Measurements from ENCODE around the gene SUGCT. TPM values are rescaled to one million over a fixed set of nuclear protein-coding genes. Genes with fewer than 3 reads are reported as not detected.

SUGCT gene
- total RNA-seq, 2 donors from 2014 or later, result 0.66 to 0.80 TPM

GRCh38 chr7:40714363-40715052, 579.7 kb downstream of the SUGCT start:
- no peak overlapping the region for H3K27ac Mint-ChIP-seq
- ATAC-seq (replicated peaks), result no peak
- H3K4me3 Mint-ChIP-seq, result no peak overlapping the region
- H3K4me1 Mint-ChIP-seq, result no peaks in the 10 kb centered on the region
- H3K9me3 Mint-ChIP-seq, result peaks cover 9% of the 10 kb centered on the region
- no peaks in the 10 kb centered on the region for H3K27me3 Mint-ChIP-seq
- no peaks in the 10 kb centered on the region for H3K36me3 Mint-ChIP-seq (ENCODE audit: low read depth)

GRCh38 chr7:40715053-40715430, 580.2 kb downstream of the SUGCT start:
- ATAC-seq (replicated peaks), result no peak
- Mint-ChIP-seq H3K4me1 (no peaks in the 10 kb centered on the region), H3K27ac (no peak overlapping the region), H3K9me3 (peaks cover 9% of the 10 kb centered on the region), H3K36me3 (ENCODE audit: low read depth) (no peaks in the 10 kb centered on the region), H3K4me3 (no peak overlapping the region), H3K27me3 (no peaks in the 10 kb centered on the region)

DNA sequence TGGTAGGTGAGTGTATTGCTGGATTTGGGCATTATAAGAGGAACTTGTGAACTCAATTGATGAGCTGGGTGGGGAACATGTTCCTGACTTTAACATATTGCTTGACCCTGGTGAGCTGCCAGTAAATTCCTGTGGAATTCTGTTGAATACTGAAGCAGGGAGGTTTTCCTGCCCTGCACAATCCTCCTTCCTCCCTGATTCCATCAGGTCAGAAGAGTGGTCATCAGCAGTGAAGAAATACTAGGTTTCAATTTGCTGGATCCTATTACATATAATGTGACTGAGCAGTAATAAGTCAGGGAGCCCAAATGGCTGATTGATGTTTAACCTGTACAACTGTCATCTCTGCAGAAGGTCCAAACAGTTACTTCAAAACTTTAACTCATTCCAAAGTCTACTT, 581.2 kb downstream of the SUGCT start:
- no peak for ATAC-seq (replicated peaks)
- H3K36me3 Mint-ChIP-seq (ENCODE audit: low read depth), result no peaks in the 10 kb centered on the region

GRCh38 chr7:40717242-40717641, 582.4 kb downstream of the SUGCT start:
- H3K9me3 Mint-ChIP-seq, result peaks cover 9% of the 10 kb centered on the region
- no peaks in the 10 kb centered on the region for H3K27me3 Mint-ChIP-seq
- ATAC-seq (replicated peaks), result peak; percentile 54
- no peaks in the 10 kb centered on the region for H3K36me3 Mint-ChIP-seq (ENCODE audit: low read depth)
- no peaks in the 10 kb centered on the region for H3K4me1 Mint-ChIP-seq
- no peak overlapping the region for H3K4me3 Mint-ChIP-seq
- no peak overlapping the region for H3K27ac Mint-ChIP-seq

More for the DNA sequence above, 581.2 kb downstream of the SUGCT start:
- Mint-ChIP-seq H3K27ac (no peak overlapping the region), H3K4me1 (no peaks in the 10 kb centered on the region), H3K27me3 (no peaks in the 10 kb centered on the region), H3K4me3 (no peak overlapping the region), H3K9me3 (peaks cover 9% of the 10 kb centered on the region)

DNA sequence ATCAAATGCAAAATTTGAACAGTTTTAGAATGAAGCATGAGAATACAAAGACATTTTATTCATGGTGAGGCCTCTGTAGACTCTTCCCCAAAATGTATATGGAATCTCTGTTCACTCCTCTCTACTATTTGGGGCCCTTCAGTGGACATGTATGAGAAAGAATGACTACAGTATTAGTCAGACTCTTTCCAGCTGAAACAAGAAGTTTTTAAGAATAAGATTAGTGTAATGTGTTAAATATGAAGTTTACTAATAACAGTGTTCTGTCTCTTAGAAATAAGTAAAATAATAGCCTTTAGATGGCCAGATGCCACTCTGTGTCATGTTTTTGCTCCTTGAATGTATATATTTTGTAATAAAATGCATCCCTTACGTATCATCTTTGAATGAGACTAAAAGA, 585.6 kb downstream of the SUGCT start:
- H3K4me3 Mint-ChIP-seq, result no peak overlapping the region
- H3K36me3 Mint-ChIP-seq (ENCODE audit: low read depth), result no peaks in the 10 kb centered on the region
- no peak for ATAC-seq (replicated peaks)
- no peak overlapping the region for H3K27ac Mint-ChIP-seq
- peaks cover 5% of the 10 kb centered on the region for H3K9me3 Mint-ChIP-seq
- H3K4me1 Mint-ChIP-seq, result no peaks in the 10 kb centered on the region
- no peaks in the 10 kb centered on the region for H3K27me3 Mint-ChIP-seq

DNA sequence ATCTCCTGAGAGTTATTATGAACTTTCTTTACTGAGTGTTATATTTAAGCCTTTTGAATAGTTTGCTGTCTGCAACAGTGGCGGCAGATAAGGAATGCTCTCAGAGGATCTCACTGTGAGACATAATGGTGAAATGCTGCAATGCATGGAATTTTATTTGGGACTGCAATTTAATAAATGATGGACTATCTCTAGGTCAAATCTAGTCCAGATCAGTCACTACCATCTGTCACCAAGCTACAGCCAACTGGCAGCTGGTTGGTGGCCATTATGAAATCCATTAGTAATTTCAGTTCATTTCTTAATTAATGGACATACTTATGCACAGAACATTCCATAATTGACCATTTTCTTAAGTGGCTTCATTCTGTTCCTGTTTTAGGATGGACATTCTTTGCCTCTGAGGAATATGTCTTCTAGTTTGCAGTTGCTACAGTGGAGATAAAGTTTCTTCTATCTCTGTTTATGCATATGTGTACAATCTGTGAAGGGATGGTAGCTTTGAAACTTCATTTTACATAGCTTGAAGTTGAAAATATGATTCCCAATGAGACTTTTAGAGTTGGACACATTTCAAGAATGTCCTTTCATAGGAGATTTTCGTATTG, 586.6 kb downstream of the SUGCT start:
- no peak for ATAC-seq (replicated peaks)

DNA sequence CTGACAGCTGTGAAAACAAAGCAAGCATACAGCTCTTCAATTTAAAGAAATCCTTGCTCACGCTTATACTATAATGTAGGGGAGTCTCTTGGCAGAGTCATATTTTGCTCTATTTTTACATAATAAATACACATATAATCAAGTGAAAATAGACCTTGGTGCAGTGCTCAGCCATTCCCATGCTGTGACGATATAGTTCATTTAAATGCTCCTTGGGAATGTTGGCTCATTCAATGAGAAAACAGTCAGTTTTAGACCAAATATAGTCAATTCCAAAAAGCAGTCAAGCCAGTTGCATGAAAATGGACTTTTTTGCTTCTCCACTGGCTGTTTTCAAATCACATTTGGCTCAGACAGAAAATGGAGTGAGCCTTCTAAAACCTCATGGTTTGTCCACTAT, 587.4 kb downstream of the SUGCT start:
- no peaks in the 10 kb centered on the region for H3K27me3 Mint-ChIP-seq
- no peaks in the 10 kb centered on the region for H3K36me3 Mint-ChIP-seq (ENCODE audit: low read depth)
- H3K4me3 Mint-ChIP-seq, result no peak overlapping the region
- ATAC-seq (replicated peaks), result no peak
- H3K9me3 Mint-ChIP-seq, result peaks cover 9% of the 10 kb centered on the region
- H3K27ac Mint-ChIP-seq, result no peak overlapping the region
- H3K4me1 Mint-ChIP-seq, result no peaks in the 10 kb centered on the region

More for the DNA sequence above, 586.6 kb downstream of the SUGCT start:
- Mint-ChIP-seq H3K9me3 (peaks cover 6% of the 10 kb centered on the region), H3K27me3 (no peaks in the 10 kb centered on the region), H3K4me3 (no peak overlapping the region), H3K27ac (no peak overlapping the region), H3K36me3 (ENCODE audit: low read depth) (no peaks in the 10 kb centered on the region), H3K4me1 (no peaks in the 10 kb centered on the region)

DNA sequence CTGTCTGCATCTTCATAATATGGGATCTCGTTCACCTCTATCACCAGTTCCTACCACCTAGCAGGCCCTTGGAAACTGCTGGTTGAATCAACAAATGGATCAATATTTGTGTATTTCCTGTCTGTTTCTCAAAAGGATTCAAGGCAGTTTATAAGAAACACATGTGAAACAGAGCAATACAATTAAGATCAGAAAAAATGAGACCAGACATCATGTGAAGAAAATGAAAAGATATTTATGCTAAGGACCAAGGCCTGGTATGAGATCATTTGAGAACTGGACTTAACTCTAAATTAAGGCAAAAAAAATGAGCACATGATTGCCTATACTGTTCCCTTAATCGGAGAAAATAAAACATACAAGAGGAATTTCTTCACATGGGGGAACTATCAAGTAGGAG, 589.0 kb downstream of the SUGCT start:
- no peaks in the 10 kb centered on the region for H3K36me3 Mint-ChIP-seq (ENCODE audit: low read depth)
- peaks cover 9% of the 10 kb centered on the region for H3K9me3 Mint-ChIP-seq
- H3K27me3 Mint-ChIP-seq, result no peaks in the 10 kb centered on the region
- no peak overlapping the region for H3K4me3 Mint-ChIP-seq
- H3K4me1 Mint-ChIP-seq, result no peaks in the 10 kb centered on the region
- no peak overlapping the region for H3K27ac Mint-ChIP-seq
- ATAC-seq (replicated peaks), result no peak

GRCh38 chr7:40726559-40726958, 591.8 kb downstream of the SUGCT start:
- Mint-ChIP-seq H3K27me3 (no peaks in the 10 kb centered on the region), H3K9me3 (peaks cover 14% of the 10 kb centered on the region), H3K4me1 (no peaks in the 10 kb centered on the region), H3K36me3 (ENCODE audit: low read depth) (no peaks in the 10 kb centered on the region), H3K27ac (no peak overlapping the region), H3K4me3 (no peak overlapping the region)
- no peak for ATAC-seq (replicated peaks)

DNA sequence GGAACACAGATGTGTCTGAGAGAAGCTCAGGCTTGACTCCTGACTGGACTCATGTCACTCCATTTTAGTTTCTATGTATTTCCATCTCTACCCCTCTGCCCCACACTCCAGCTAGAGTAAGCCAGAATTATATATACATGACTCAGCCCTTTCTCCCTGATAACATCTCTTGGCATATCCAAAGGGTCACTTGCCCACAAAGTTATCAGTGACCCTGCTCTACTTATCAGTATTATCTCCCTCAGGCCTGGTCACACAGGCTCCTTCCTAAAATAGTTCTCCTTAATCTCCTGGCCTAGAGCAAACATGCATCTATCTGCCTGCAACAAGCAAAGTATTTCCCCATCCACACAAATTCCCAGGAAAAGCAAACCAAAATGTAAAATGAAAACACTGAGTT, 598.3 kb downstream of the SUGCT start:
- no peak overlapping the region for H3K27ac Mint-ChIP-seq
- H3K9me3 Mint-ChIP-seq, result peaks cover 13% of the 10 kb centered on the region
- no peaks in the 10 kb centered on the region for H3K4me1 Mint-ChIP-seq
- ATAC-seq (replicated peaks), result no peak
- no peak overlapping the region for H3K4me3 Mint-ChIP-seq
- H3K27me3 Mint-ChIP-seq, result no peaks in the 10 kb centered on the region
- H3K36me3 Mint-ChIP-seq (ENCODE audit: low read depth), result no peaks in the 10 kb centered on the region

- Mint-ChIP-seq H3K4me3 (no peak overlapping the region), H3K9me3 (peaks cover 13% of the 10 kb centered on the region)
- no peak for ATAC-seq (replicated peaks)
Measured at GRCh38 chr7:40733578-40733977, 598.8 kb downstream of the SUGCT start.

GRCh38 chr7:40739257-40739656, 604.5 kb downstream of the SUGCT start:
- H3K4me3 Mint-ChIP-seq, result no peak overlapping the region
- peaks cover 7% of the 10 kb centered on the region for H3K9me3 Mint-ChIP-seq
- H3K4me1 Mint-ChIP-seq, result no peaks in the 10 kb centered on the region
- H3K36me3 Mint-ChIP-seq (ENCODE audit: low read depth), result no peaks in the 10 kb centered on the region
- H3K27ac Mint-ChIP-seq, result no peak overlapping the region
- H3K27me3 Mint-ChIP-seq, result no peaks in the 10 kb centered on the region
- ATAC-seq (replicated peaks), result no peak

More at GRCh38 chr7:40733578-40733977, 598.8 kb downstream of the SUGCT start:
- H3K4me1 Mint-ChIP-seq, result no peaks in the 10 kb centered on the region
- no peaks in the 10 kb centered on the region for H3K27me3 Mint-ChIP-seq
- H3K36me3 Mint-ChIP-seq (ENCODE audit: low read depth), result no peaks in the 10 kb centered on the region
- H3K27ac Mint-ChIP-seq, result no peak overlapping the region

DNA sequence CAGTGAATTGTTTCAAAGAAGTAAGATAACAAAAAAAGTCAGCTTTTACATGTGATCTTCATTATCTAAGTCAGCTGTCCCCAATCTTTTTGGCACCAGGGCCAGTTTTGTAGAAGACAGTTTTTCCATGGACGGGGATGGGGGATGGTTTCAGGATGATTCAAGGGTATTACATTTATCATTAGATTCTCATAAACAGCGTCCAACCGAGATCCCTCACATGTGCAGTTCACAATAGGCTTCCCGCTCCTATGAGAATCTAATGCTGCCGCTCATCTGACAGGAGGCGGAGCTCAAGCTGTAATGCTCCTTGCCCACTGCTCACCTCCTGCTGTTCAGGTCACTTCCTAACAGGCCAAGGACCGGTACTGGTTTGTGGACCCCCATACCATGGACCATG, 607.5 kb downstream of the SUGCT start:
- Mint-ChIP-seq H3K27ac (no peak overlapping the region), H3K27me3 (no peaks in the 10 kb centered on the region), H3K36me3 (ENCODE audit: low read depth) (no peaks in the 10 kb centered on the region), H3K9me3 (peaks cover 4% of the 10 kb centered on the region), H3K4me1 (no peaks in the 10 kb centered on the region), H3K4me3 (no peak overlapping the region)
- ATAC-seq (replicated peaks), result no peak

DNA sequence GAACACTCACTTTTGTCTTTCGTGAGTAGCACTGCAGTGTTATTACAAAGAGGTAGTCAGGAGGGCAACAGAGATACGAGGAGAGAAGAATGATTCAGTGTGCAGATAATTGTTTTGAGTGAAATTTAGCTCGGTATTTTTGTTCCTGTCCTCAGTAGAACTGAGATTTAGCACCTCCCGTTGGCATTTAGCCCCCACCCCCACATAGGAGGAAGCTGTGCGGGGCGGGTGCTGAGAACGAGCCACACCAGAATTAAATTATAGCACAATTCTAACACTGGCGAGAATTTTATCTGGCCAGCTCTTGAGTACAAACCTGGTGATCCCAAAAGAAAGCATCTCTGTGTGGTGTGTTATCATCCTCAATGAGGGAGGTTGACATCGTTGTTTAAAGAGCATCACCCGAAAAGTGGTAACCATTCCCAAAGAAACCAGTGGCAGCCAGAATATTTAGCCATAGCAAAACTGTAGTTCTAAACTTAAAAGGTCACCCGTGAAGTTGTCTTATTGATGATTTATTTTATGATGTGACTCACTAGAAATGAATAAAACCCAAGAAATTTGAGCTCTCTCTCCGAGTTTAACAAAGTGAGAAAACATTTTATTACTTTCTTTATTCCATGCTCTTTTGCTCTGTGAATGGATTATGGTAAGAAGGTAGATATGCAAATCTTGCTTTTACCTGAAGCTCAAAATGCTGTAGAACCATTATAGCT, 612.2 kb downstream of the SUGCT start:
- no peak for ATAC-seq (replicated peaks)
- no peaks in the 10 kb centered on the region for H3K4me1 Mint-ChIP-seq
- no peaks in the 10 kb centered on the region for H3K27me3 Mint-ChIP-seq
- no peak overlapping the region for H3K4me3 Mint-ChIP-seq
- H3K9me3 Mint-ChIP-seq, result no peaks in the 10 kb centered on the region
- no peak overlapping the region for H3K27ac Mint-ChIP-seq
- H3K36me3 Mint-ChIP-seq (ENCODE audit: low read depth), result no peaks in the 10 kb centered on the region

DNA sequence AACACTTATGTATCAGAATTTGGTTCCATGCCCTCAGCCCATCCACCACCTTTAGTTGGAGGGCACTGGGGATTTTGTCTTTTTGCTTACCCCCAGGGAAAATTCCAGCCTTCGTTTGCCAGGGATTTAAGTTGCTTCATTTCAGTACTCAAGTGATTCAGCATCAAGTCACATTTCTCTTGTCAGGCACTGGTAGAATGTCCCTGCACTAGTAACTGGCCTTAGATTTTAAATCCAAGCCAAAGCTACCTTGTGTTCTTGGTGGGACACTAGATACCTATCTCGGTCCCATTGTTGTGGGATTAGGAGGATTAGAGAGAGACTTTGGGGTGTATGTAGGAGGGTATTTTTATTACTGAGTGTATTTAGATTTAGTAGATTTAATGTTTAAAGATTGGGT, 613.1 kb downstream of the SUGCT start:
- ATAC-seq (replicated peaks), result no peak
- Mint-ChIP-seq H3K27ac (no peak overlapping the region), H3K9me3 (no peaks in the 10 kb centered on the region), H3K27me3 (no peaks in the 10 kb centered on the region), H3K36me3 (ENCODE audit: low read depth) (no peaks in the 10 kb centered on the region), H3K4me1 (no peaks in the 10 kb centered on the region), H3K4me3 (no peak overlapping the region)
